ENCODE measurements around the gene PRKAG2.

Gene PRKAG2

DNA sequence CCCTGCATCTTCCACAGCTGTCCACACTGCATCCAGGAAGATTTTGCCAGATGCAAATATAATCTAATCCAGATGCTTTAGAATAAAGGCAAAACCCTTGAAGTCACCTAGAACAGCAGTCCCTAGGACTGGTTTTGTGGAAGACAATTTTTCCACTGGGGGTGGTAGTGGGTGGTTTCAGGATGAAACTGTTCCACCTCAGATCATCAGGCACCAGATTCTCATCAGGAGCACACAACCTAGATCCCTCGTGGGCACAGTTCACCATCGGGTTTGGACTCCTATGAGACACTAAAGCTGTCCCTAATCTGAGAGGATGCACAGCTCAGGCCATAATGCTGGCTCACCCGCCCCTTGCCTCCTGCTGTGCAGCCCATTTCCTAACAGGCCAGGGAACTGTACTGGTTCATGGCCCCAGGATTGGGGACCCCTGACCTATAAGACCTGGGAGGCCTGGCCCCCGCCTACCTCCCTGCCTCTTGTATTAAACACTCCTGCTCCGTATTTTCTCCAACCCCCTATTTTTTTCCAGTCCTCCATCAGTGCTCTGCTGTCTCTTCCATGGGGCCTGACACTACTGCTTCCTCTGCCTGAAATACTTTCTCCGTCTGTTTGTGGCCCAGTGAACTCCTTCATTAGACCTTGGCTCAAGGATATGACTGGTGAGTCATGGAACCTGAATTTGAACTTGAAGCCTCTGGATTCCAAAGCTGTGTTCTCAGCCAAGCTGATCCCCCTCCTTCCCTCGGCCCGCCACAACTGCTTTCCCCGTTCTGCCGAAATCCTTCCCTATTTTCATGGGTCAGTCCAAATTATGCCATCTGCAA lies 277.3 kb downstream of the PRKAG2 start:
- Histone ChIP-seq H3K9ac (ENCODE audit: low read length) (no peak overlapping the region), H2AFZ (ENCODE audit: low read depth, low read length) (no peak overlapping the region), H3K27ac (ENCODE audit: low read length) (no peak overlapping the region), H3K27me3 (ENCODE audit: low read depth, low read length) (no peaks in the 10 kb centered on the region), H3K4me2 (ENCODE audit: low read length) (no peak overlapping the region), H3K4me1 (ENCODE audit: low read length) (no peaks in the 10 kb centered on the region), H3K79me2 (ENCODE audit: low read length) (no peaks in the 10 kb centered on the region), H3K4me3 (ENCODE audit: low read length) (no peak overlapping the region), H3K36me3 (replicated peaks; ENCODE audit: low read depth, low read length) (no peaks in the 10 kb centered on the region), H3K9me3 (ENCODE audit: insufficient read depth, low read length) (no peaks in the 10 kb centered on the region), H4K20me1 (ENCODE audit: insufficient read depth, low read length) (no peaks in the 10 kb centered on the region)
- TF ChIP-seq EZH2phosphoT487 (IDR thresholded peaks at IDR 0.05; ENCODE audit: low read depth), result no peak
- TF ChIP-seq CTCF (IDR thresholded peaks at IDR 0.05; ENCODE audit: low read depth, low read length), result no peak

GRCh38 chr7:151597541-151598444 lies 279.1 kb downstream of the PRKAG2 start:
- Histone ChIP-seq H3K27me3 (ENCODE audit: low read depth, low read length) (no peaks in the 10 kb centered on the region), H3K4me1 (ENCODE audit: low read length) (no peaks in the 10 kb centered on the region), H4K20me1 (ENCODE audit: insufficient read depth, low read length) (no peaks in the 10 kb centered on the region), H3K4me2 (ENCODE audit: low read length) (no peak overlapping the region), H3K36me3 (replicated peaks; ENCODE audit: low read depth, low read length) (no peaks in the 10 kb centered on the region), H3K9me3 (ENCODE audit: insufficient read depth, low read length) (no peaks in the 10 kb centered on the region), H3K27ac (ENCODE audit: low read length) (no peak overlapping the region), H3K4me3 (ENCODE audit: low read length) (no peak overlapping the region), H3K79me2 (ENCODE audit: low read length) (no peaks in the 10 kb centered on the region), H2AFZ (ENCODE audit: low read depth, low read length) (no peak overlapping the region), H3K9ac (ENCODE audit: low read length) (no peak overlapping the region)
- TF ChIP-seq EZH2phosphoT487 (IDR thresholded peaks at IDR 0.05; ENCODE audit: low read depth) (no peak), CTCF (IDR thresholded peaks at IDR 0.05; ENCODE audit: low read depth, low read length) (no peak)

DNA sequence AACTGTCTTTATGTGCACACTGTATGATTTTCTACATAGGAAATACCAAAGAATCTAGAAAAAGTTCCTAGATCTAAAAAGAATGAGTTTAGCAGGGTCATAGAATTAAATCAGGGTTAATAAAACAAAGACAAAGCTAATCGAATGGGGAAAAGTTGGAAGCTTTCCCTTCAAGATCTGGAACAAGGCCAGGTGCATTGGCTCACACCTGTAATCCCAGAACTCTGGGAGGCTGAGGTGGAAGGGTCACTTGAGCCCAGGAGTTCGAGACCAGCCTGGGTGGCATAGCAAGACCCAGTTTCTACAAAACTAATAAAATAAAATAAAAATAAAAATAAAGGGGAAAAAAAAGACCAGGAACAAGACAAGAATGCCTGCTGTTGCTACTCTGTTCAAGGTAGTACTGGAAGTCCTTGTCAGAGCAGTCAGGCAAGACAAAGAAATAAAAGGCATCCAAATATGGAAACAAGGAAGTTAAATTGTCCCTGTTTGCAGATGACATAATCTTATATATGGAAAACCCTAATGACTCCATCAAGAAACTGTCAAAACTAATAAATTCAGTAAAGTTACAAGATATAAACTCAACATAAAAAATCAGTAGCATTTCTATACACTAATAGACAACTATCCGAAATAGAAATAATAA lies 281.1 kb downstream of the PRKAG2 start:
- H3K4me2 ChIP-seq (ENCODE audit: low read length), result no peak overlapping the region
- no peak overlapping the region for H3K9ac ChIP-seq (ENCODE audit: low read length)
- H3K27me3 ChIP-seq (ENCODE audit: low read depth, low read length), result no peaks in the 10 kb centered on the region
- no peaks in the 10 kb centered on the region for H4K20me1 ChIP-seq (ENCODE audit: insufficient read depth, low read length)
- no peak overlapping the region for H3K27ac ChIP-seq (ENCODE audit: low read length)
- H3K4me1 ChIP-seq (ENCODE audit: low read length), result no peaks in the 10 kb centered on the region
- no peak overlapping the region for H3K4me3 ChIP-seq (ENCODE audit: low read length)
- no peaks in the 10 kb centered on the region for H3K36me3 ChIP-seq (replicated peaks; ENCODE audit: low read depth, low read length)
- H3K9me3 ChIP-seq (ENCODE audit: insufficient read depth, low read length), result no peaks in the 10 kb centered on the region
- H3K79me2 ChIP-seq (ENCODE audit: low read length), result no peaks in the 10 kb centered on the region
- TF ChIP-seq CTCF (IDR thresholded peaks at IDR 0.05; ENCODE audit: low read depth, low read length) (no peak), EZH2phosphoT487 (IDR thresholded peaks at IDR 0.05; ENCODE audit: low read depth) (no peak)
- H2AFZ ChIP-seq (ENCODE audit: low read depth, low read length), result no peak overlapping the region
